Sigmoid colon (tissue), 3 donors: Measurements from ENCODE around the gene ATRX.

Experiments used
- POLR2A ChIP-seq, 2 donors: fragments of 450-650 bp; IDR thresholded peaks; one replicate each; pipeline ENCODE4 v1.6.1; 2016; ENCODE audit warnings: antibody characterized with exemption in 2 of 2, mild to moderate bottlenecking in 2 of 2, moderate library complexity in 2 of 2
- TF ChIP-seq, protein P1 (sequence below), 4 experiments: fragments of 450-650 bp in 3 of 4; fragments of 200-600 bp in 1 of 4; IDR thresholded peaks; one replicate each; pipeline ENCODE4 v1.5.1; 2016 to 2019; ENCODE audit warnings: antibody characterized with exemption in 4 of 4, mild to moderate bottlenecking in 3 of 4, moderate library complexity in 2 of 4

DNA sequence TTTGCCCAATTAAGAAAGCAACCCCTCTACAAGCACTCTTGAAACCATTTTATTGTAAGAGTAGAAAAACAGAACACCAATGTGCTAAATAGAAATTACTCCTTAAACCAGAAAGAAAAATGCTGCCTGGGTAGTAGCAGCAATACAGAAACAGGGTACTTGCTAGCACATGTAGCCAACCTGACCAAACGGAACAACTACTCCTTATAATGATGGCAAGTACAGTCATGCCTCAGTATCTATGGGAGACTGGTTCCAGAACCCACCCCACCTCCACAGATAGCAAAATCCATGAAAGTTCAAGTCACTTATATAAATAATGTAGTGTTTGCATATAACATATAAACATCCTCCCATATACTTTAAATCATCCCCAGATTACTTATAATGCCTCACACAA, 168.8 kb downstream of the ATRX start:
- TF ChIP-seq, protein P1, sequence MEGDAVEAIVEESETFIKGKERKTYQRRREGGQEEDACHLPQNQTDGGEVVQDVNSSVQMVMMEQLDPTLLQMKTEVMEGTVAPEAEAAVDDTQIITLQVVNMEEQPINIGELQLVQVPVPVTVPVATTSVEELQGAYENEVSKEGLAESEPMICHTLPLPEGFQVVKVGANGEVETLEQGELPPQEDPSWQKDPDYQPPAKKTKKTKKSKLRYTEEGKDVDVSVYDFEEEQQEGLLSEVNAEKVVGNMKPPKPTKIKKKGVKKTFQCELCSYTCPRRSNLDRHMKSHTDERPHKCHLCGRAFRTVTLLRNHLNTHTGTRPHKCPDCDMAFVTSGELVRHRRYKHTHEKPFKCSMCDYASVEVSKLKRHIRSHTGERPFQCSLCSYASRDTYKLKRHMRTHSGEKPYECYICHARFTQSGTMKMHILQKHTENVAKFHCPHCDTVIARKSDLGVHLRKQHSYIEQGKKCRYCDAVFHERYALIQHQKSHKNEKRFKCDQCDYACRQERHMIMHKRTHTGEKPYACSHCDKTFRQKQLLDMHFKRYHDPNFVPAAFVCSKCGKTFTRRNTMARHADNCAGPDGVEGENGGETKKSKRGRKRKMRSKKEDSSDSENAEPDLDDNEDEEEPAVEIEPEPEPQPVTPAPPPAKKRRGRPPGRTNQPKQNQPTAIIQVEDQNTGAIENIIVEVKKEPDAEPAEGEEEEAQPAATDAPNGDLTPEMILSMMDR (IDR thresholded peaks at IDR 0.05) = no peak
- TF ChIP-seq POLR2A (IDR thresholded peaks at IDR 0.05) = no peak
